CD4-positive, CD25-positive, alpha-beta regulatory T cell (primary cell): ENCODE results near the gene MAST4. TPM values are rescaled to one million over a fixed set of nuclear protein-coding genes. Genes with fewer than 3 reads are reported as not detected.
A peak's percentile ranks its signal among the peaks of the same experiment; 100 is the strongest.

Source experiments
- ATAC-seq, 2 donors: fragments of 150-1000 bp; cut with Tn5 transposase; one replicate each; pipeline ENCODE4 v1.10.0; 2021; ENCODE audit warnings: low read depth in 2 of 2, moderate number of reproducible peaks in 2 of 2, moderate library complexity in 1 of 2
- DNase-seq, 3 donors: peaks; one replicate each; pipeline versions ENCODE4 v3.0.0 to v3.0.0-alpha.2; 2012 to 2022; ENCODE audit warnings: mixed read lengths in 1 of 3
- H3K27ac ChIP-seq: one replicate; pipeline ENCODE4 v1.7.0; 2013; ENCODE audit warnings: mild to moderate bottlenecking, low read length; ENCODE audit not compliant: insufficient read depth, poor library complexity, severe bottlenecking
- H3K27me3 ChIP-seq: one replicate; pipeline ENCODE4 v1.7.0; 2013; ENCODE audit warnings: low read length; ENCODE audit not compliant: control insufficient read depth, insufficient read depth
- H3K36me3 ChIP-seq: one replicate; pipeline ENCODE4 v1.7.0; 2013; ENCODE audit warnings: mild to moderate bottlenecking, low read length, moderate library complexity; ENCODE audit not compliant: control insufficient read depth, insufficient read depth
- H3K4me1 ChIP-seq: 2 replicates; pipeline ENCODE4 v1.7.0; 2013; ENCODE audit warnings: mild to moderate bottlenecking, low read length; ENCODE audit not compliant: insufficient read depth, control insufficient read depth, poor library complexity, severe bottlenecking
- H3K4me3 ChIP-seq: one replicate; pipeline ENCODE4 v1.7.0; 2013; ENCODE audit warnings: low read depth, mild to moderate bottlenecking, low read length, moderate library complexity
- H3K9me3 ChIP-seq, 2 experiments: 1 replicate in 1 of 2; 2 replicates in 1 of 2; pipeline ENCODE4 v1.7.0; 2013; ENCODE audit warnings: low read length in 2 of 2, mild to moderate bottlenecking in 1 of 2, moderate library complexity in 1 of 2; ENCODE audit not compliant: control insufficient read depth in 2 of 2
- H3K27ac Mint-ChIP-seq, 3 donors: one replicate each; pipeline ENCODE4 v1.8.0; 2020 to 2022; ENCODE audit warnings: mild to moderate bottlenecking in 3 of 3, mixed read lengths in 3 of 3, moderate library complexity in 2 of 3
- H3K27me3 Mint-ChIP-seq: one replicate; pipeline ENCODE4 v1.8.0; 2022; ENCODE audit warnings: mild to moderate bottlenecking, mixed read lengths
- H3K36me3 Mint-ChIP-seq: one replicate; pipeline ENCODE4 v1.8.0; 2020; ENCODE audit warnings: mixed read lengths
- H3K4me1 Mint-ChIP-seq, 4 donors: one replicate each; pipeline ENCODE4 v1.8.0; 2020 to 2022; ENCODE audit warnings: mixed read lengths in 4 of 4, mild to moderate bottlenecking in 1 of 4
- H3K4me3 Mint-ChIP-seq, 4 donors: one replicate each; pipeline ENCODE4 v1.8.0; 2020 to 2022; ENCODE audit warnings: mild to moderate bottlenecking in 4 of 4, mixed read lengths in 4 of 4, moderate library complexity in 3 of 4
- H3K9me3 Mint-ChIP-seq, 7 donors: one replicate each; pipeline ENCODE4 v1.8.0; 2020 to 2022; ENCODE audit warnings: mixed read lengths in 7 of 7, mild to moderate bottlenecking in 3 of 7, moderate library complexity in 2 of 7
- polyA plus RNA-seq, 4 donors: library from polyadenylated mRNA; unstranded; fragments of 300-500 nt; fragmentation: Illumina TruSeq; gene quantifications; one replicate each; pipeline ENCODE4 v1.2.3, GENCODE V29; 2021
- total RNA-seq: library from RNA; stranded (reverse); gene quantifications from one replicate; pipeline ENCODE4 v1.2.3, GENCODE V29; 2022

The MAST4 gene
- total and polyA plus RNA-seq, 5 donors from 2014 or later = 11.7 to 54.1 (median 12.7) TPM

DNA sequence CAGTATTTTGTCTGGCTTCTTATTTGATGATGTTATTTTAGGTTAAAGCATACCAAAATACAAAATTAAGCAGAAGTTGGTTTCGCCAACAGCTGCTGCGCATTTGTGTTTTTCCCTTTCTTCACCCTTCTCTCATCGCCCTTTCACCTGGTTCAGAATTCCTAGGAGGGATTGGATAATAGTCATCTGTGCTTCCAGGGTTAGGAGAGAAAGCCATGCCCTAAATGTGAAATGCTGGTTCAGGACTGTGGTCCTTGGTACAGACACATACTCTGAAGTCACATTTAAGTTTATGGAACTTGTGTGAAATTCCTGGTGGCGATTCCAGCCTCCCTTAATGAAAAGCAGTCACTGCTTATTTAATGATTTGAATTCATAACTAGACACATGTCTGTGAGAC is 7.7 kb downstream of the MAST4 start:
- ATAC-seq (no peak), DNase-seq (no peak)
- Mint-ChIP-seq H3K4me1 (no peaks in the 10 kb centered on the region), H3K4me3 (no peak overlapping the region), H3K36me3 (no peaks in the 10 kb centered on the region), H3K27me3 (peaks cover 14% of the 10 kb centered on the region), H3K27ac (no peak overlapping the region), H3K9me3 (peaks cover 0 to 6% (median 0%) of the 10 kb centered on the region in 7 donors)
- Histone ChIP-seq H3K36me3 (no peaks in the 10 kb centered on the region), H3K4me3 (no peak overlapping the region), H3K9me3 (no peaks in the 10 kb centered on the region), H3K4me1 (no peaks in the 10 kb centered on the region), H3K27me3 (peaks cover 11% of the 10 kb centered on the region), H3K27ac (no peak overlapping the region)

GRCh38 chr5:66606713-66607112 is 10.5 kb downstream of the MAST4 start:
- Mint-ChIP-seq H3K36me3 (no peaks in the 10 kb centered on the region), H3K27ac (no peak overlapping the region), H3K4me1 (no peaks in the 10 kb centered on the region), H3K4me3 (no peak overlapping the region), H3K9me3 (peaks cover 0 to 2% (median 0%) of the 10 kb centered on the region in 7 donors), H3K27me3 (peaks cover 5% of the 10 kb centered on the region)
- H3K9me3 ChIP-seq = no peaks in the 10 kb centered on the region
- H3K27me3 ChIP-seq = peaks cover 6% of the 10 kb centered on the region
- no peaks in the 10 kb centered on the region for H3K36me3 ChIP-seq
- ATAC-seq (no peak), DNase-seq (no peak)
- no peak overlapping the region for H3K27ac ChIP-seq
- no peak overlapping the region for H3K4me3 ChIP-seq
- no peaks in the 10 kb centered on the region for H3K4me1 ChIP-seq

GRCh38 chr5:66608501-66608900 is 12.3 kb downstream of the MAST4 start:
- DNase-seq = no peak
- no peak overlapping the region for H3K27ac ChIP-seq
- no peak overlapping the region for H3K27ac Mint-ChIP-seq
- H3K4me3 ChIP-seq = no peak overlapping the region
- no peaks in the 10 kb centered on the region for H3K4me1 ChIP-seq
- H3K36me3 ChIP-seq = no peaks in the 10 kb centered on the region
- peaks cover 15% of the 10 kb centered on the region for H3K27me3 Mint-ChIP-seq
- no peaks in the 10 kb centered on the region for H3K36me3 Mint-ChIP-seq
- H3K9me3 ChIP-seq = no peaks in the 10 kb centered on the region
- no peak overlapping the region for H3K4me3 Mint-ChIP-seq
- H3K4me1 Mint-ChIP-seq = no peaks in the 10 kb centered on the region
- no peaks in the 10 kb centered on the region for H3K9me3 Mint-ChIP-seq
- H3K27me3 ChIP-seq = peaks cover 4% of the 10 kb centered on the region
- no peak for ATAC-seq

GRCh38 chr5:66609615-66610014 is 13.4 kb downstream of the MAST4 start:
- H3K27me3 Mint-ChIP-seq = peaks cover 15% of the 10 kb centered on the region
- H3K4me1 Mint-ChIP-seq = no peaks in the 10 kb centered on the region
- no peaks in the 10 kb centered on the region for H3K36me3 ChIP-seq
- no peak overlapping the region for H3K27ac ChIP-seq
- peaks cover 4% of the 10 kb centered on the region for H3K27me3 ChIP-seq
- H3K9me3 Mint-ChIP-seq = no peaks in the 10 kb centered on the region
- H3K4me3 ChIP-seq = no peak overlapping the region
- no peaks in the 10 kb centered on the region for H3K9me3 ChIP-seq
- no peak overlapping the region for H3K27ac Mint-ChIP-seq
- no peaks in the 10 kb centered on the region for H3K4me1 ChIP-seq
- no peaks in the 10 kb centered on the region for H3K36me3 Mint-ChIP-seq
- ATAC-seq = no peak
- no peak for DNase-seq
- no peak overlapping the region for H3K4me3 Mint-ChIP-seq

- H3K36me3 ChIP-seq = no peaks in the 10 kb centered on the region
- Mint-ChIP-seq H3K36me3 (no peaks in the 10 kb centered on the region), H3K9me3 (no peaks in the 10 kb centered on the region), H3K4me3 (no peak overlapping the region), H3K27ac (no peak overlapping the region), H3K4me1 (no peaks in the 10 kb centered on the region), H3K27me3 (peaks cover 14% of the 10 kb centered on the region)
- H3K9me3 ChIP-seq = no peaks in the 10 kb centered on the region
- H3K27me3 ChIP-seq = peaks cover 3% of the 10 kb centered on the region
- no peak overlapping the region for H3K27ac ChIP-seq
- ATAC-seq = no peak
- H3K4me3 ChIP-seq = no peak overlapping the region
- DNase-seq = no peak
- H3K4me1 ChIP-seq = no peaks in the 10 kb centered on the region
Measured at GRCh38 chr5:66612226-66612625, 16.0 kb downstream of the MAST4 start.

DNA sequence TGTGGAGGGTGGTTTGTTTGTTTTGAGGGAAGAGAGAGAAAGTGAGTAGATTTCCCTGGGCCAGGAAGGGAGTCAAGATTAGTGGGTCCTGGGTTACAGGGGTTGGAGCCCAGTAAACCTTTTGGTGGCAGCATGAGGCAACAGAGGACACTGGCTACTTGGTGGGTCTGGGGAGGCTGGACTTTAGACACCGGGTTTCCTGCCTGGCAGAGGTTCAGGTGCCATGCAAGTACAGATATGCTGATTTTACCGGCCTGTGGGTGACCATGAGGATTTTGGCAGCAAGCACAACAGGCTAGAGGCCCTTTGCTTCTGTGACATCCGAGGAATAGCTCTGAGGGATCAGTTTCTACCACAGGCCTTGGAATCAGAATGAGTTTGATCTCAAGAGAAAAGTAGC is 18.9 kb downstream of the MAST4 start:
- peaks cover 3% of the 10 kb centered on the region for H3K27me3 ChIP-seq
- H3K4me1 ChIP-seq = no peaks in the 10 kb centered on the region
- Mint-ChIP-seq H3K4me3 (no peak overlapping the region), H3K27ac (peak overlapping the region in 1 of 3 donors; percentile 24), H3K9me3 (no peaks in the 10 kb centered on the region), H3K36me3 (no peaks in the 10 kb centered on the region), H3K4me1 (no peaks in the 10 kb centered on the region), H3K27me3 (peaks cover 14% of the 10 kb centered on the region)
- no peak overlapping the region for H3K4me3 ChIP-seq
- no peak for DNase-seq
- no peak overlapping the region for H3K27ac ChIP-seq
- H3K36me3 ChIP-seq = no peaks in the 10 kb centered on the region
- no peaks in the 10 kb centered on the region for H3K9me3 ChIP-seq
- no peak for ATAC-seq

GRCh38 chr5:66615894-66616293 is 19.7 kb downstream of the MAST4 start:
- H3K27ac Mint-ChIP-seq = no peak overlapping the region

GRCh38 chr5:66616520-66617225 is 20.5 kb downstream of the MAST4 start:
- no peaks in the 10 kb centered on the region for H3K4me1 Mint-ChIP-seq

More at GRCh38 chr5:66615894-66616293, 19.7 kb downstream of the MAST4 start:
- Histone ChIP-seq H3K36me3 (no peaks in the 10 kb centered on the region), H3K9me3 (no peaks in the 10 kb centered on the region), H3K27ac (no peak overlapping the region), H3K4me1 (no peaks in the 10 kb centered on the region), H3K4me3 (no peak overlapping the region), H3K27me3 (peaks cover 3% of the 10 kb centered on the region)
- Mint-ChIP-seq H3K9me3 (no peaks in the 10 kb centered on the region), H3K4me1 (no peaks in the 10 kb centered on the region), H3K4me3 (no peak overlapping the region), H3K36me3 (no peaks in the 10 kb centered on the region), H3K27me3 (peaks cover 14% of the 10 kb centered on the region)
- ATAC-seq = no peak
- DNase-seq = no peak

More at GRCh38 chr5:66616520-66617225, 20.5 kb downstream of the MAST4 start:
- Histone ChIP-seq H3K4me1 (no peaks in the 10 kb centered on the region), H3K36me3 (no peaks in the 10 kb centered on the region), H3K27ac (no peak overlapping the region), H3K4me3 (no peak overlapping the region), H3K27me3 (peaks cover 3% of the 10 kb centered on the region), H3K9me3 (no peaks in the 10 kb centered on the region)
- no peak for DNase-seq
- no peak for ATAC-seq
- H3K27me3 Mint-ChIP-seq = peaks cover 14% of the 10 kb centered on the region
- no peaks in the 10 kb centered on the region for H3K9me3 Mint-ChIP-seq
- H3K4me3 Mint-ChIP-seq = no peak overlapping the region
- H3K27ac Mint-ChIP-seq = no peak overlapping the region
- no peaks in the 10 kb centered on the region for H3K36me3 Mint-ChIP-seq
